VCaP (cell line): ENCODE data around the gene FER.
"Not testable (repeated sequence)": the region's sequence is repeated elsewhere in the genome, so short reads cannot be mapped to it uniquely, and the experiment has no call there.

Experiments
- H3K27ac ChIP-seq: fragments of 450-650 bp; 2 replicates; pipeline ENCODE4 v1.5.1; 2017
- TF ChIP-seq, protein P1 (sequence below): fragments of 450-650 bp; conservative IDR thresholded peaks from 2 replicates; pipeline ENCODE4 v1.5.1; 2017; ENCODE audit warnings: mild to moderate bottlenecking, moderate library complexity

The FER gene

DNA sequence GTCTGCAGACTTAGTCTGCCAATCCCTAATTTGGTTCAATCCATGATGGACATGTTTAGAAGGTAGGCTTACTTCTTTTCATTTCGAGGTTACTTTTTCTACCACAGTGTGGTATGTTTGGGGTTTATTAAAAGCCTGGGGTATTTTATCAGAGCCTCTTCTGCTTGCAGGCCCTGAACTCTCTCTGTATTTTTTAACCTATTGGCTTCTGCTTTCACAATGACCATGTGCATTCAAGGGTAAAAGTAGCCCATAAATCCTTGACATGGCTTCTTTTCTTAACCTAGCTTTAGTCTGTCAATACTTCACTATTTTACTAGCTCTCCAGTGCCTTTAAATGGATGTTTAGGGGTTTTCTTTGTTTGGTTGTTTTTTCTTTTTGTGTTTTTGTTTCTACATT is 286.6 kb downstream of the FER start:
- TF ChIP-seq, protein P1, sequence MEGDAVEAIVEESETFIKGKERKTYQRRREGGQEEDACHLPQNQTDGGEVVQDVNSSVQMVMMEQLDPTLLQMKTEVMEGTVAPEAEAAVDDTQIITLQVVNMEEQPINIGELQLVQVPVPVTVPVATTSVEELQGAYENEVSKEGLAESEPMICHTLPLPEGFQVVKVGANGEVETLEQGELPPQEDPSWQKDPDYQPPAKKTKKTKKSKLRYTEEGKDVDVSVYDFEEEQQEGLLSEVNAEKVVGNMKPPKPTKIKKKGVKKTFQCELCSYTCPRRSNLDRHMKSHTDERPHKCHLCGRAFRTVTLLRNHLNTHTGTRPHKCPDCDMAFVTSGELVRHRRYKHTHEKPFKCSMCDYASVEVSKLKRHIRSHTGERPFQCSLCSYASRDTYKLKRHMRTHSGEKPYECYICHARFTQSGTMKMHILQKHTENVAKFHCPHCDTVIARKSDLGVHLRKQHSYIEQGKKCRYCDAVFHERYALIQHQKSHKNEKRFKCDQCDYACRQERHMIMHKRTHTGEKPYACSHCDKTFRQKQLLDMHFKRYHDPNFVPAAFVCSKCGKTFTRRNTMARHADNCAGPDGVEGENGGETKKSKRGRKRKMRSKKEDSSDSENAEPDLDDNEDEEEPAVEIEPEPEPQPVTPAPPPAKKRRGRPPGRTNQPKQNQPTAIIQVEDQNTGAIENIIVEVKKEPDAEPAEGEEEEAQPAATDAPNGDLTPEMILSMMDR = no peak
- H3K27ac ChIP-seq = no peak overlapping the region

GRCh38 chr5:109035436-109035835 is 287.7 kb downstream of the FER start:
- TF ChIP-seq, protein P1 = no peak
- no peak overlapping the region for H3K27ac ChIP-seq

DNA sequence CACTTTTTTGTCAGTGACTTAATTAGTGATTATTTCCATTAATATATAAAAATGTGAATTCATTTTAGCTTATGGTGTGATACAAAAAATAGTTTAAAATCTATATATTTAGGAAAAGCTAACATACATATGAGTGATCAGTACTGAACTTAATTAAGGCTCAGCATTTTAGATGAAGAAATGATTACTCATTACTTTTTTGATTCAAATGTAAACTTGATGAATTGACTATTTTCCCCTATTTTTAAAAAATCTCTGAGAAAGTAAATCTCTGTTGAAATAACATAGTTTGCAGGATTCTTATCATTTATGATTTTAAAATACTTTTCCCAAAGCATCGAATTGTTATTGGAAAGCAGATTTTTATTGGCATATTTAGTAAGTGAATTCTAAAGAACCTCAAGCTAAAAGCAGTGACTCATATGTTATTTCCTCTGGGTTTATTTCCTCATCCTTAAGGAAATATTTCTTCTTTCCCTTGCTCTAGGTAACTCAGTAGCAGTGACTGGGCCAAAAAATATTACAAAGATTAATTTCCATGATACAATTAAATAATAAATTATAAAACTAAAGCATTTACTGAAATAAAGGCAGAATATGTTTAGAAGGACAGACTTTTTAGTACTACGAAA is 290.6 kb downstream of the FER start:
- no peak overlapping the region for H3K27ac ChIP-seq
- TF ChIP-seq, protein P1 = no peak

DNA sequence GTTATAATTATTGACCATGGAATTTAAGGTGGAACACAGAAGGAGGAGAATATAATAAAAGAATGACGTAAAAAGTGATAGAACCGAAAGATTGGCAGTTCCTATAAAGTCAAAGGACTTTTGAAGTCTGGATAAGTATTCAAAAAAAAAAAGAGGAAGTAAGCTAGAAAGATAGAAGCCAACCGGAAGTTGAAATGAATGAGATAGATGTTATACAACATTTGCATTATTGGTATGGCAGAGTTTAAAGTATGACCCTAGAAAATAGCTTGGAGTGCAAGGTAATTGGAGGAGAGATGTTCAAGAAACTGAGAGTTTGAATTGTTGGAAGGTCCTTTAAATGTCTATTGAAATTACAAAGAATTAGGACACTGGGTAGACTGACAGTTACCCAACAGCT is 293.6 kb downstream of the FER start:
- TF ChIP-seq, protein P1 = no peak
- no peak overlapping the region for H3K27ac ChIP-seq

DNA sequence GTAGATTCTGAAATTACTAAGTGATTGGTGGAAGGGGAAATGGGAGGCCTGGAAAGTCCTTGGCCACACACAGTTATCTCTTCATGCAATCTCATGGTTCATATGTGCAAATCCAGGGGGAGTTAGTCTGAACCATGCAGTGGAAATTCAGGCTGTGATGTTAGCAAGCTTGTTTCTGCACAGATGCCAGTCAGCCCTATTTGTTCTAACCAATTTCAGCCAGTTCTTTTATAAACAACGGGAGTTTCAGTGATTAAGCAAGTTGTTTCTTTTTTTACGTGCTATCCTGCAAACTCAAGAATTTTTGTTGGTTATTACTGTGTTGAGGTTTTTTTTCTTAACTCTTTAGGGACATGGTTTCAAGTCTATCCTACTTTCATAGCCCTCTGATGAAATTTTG is 298.0 kb downstream of the FER start:
- no peak overlapping the region for H3K27ac ChIP-seq
- TF ChIP-seq, protein P1 = no peak

DNA sequence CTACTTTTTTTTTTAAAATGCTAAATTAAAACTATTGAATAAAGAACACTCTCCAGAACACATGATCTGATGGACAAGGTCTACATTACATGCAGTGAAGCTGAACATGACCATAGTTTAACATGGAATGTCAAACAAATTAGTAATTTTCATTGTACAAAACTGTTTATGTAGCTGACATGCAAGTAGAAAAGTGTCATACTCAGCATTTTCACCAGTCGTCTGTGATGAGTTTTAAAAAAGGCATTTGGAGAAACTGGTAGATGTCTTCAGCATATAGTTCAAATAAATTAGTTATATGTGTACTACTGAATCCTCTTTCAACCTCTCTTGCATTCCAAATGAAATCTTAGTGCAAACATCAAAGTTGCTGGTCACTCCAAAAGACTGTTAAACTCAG is 301.9 kb downstream of the FER start:
- H3K27ac ChIP-seq = no peak overlapping the region
- TF ChIP-seq, protein P1 = no peak

DNA sequence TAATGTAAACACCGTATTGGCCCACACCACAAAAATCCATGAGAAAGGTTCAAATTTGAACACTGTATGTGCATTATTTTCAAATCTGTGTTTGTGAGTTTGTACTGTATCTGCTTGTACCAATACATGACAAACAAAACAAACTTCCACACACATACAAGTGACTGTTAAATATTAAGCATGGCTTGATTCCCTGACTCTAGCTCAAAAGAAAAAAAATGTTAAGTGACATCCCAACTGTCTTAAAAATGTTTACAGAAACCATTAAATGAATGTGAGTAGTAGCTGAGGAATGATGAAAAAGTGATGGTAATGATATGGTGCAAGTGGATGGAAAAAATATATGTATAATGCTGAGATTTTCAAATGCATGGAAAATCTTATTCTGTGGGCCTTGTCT is 302.6 kb downstream of the FER start:
- not testable (repeated sequence) for H3K27ac ChIP-seq

DNA sequence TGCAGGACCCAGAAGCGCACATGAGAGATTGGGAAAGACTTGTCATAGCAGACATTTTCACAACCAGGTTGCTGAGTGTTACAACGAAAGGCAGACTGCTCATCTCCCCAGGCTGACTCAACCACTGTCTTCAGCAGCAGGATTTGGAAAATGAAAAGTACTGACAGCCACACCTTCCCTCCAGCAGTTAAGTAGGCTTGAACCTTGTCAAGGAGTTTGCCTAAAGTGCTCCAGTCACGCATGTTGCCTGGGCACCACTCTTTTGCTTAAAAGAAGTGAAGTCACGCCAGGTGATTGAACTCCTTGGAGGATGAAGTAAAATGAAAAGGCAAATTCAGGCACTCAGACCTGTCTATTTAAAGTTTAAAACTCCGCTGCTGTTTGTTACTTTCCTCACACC is 304.5 kb downstream of the FER start:
- H3K27ac ChIP-seq = not testable (repeated sequence)

- TF ChIP-seq, protein P1 = no peak
- H3K27ac ChIP-seq = no peak overlapping the region
Measured at GRCh38 chr5:109053995-109054417, 306.3 kb downstream of the FER start.
